Lung (tissue), 12 donors: ENCODE results near the gene TRPV5. TPM values are rescaled to one million over a fixed set of nuclear protein-coding genes. Genes with fewer than 3 reads are reported as not detected.

Source experiments
- ATAC-seq: fragments of 200-7000 bp; cut with Tn5 transposase; one replicate; pipeline ENCODE4 v1.9.1; 2020; ENCODE audit warnings: moderate number of reproducible peaks; ENCODE audit not compliant: insufficient read depth, low FRiP score
- DNase-seq, 3 donors: peaks; one replicate each; pipeline ENCODE4 v3.0.0-alpha.2; 2013 to 2017
- H3K27ac ChIP-seq, 2 donors: one replicate each; pipeline ENCODE4 v1.5.1; 2013; ENCODE audit warnings: mild to moderate bottlenecking in 2 of 2, moderate library complexity in 2 of 2, control low read depth in 1 of 2, inconsistent platforms in 1 of 2, low read depth in 1 of 2, low read length in 1 of 2
- H3K27me3 ChIP-seq, 3 donors: one replicate each; pipeline ENCODE4 v1.5.1; 2013; ENCODE audit warnings: low read length in 2 of 3; ENCODE audit not compliant: control insufficient read depth in 3 of 3, insufficient read depth in 3 of 3
- H3K36me3 ChIP-seq, 4 donors: one replicate each; pipeline ENCODE4 v1.5.1; 2013; ENCODE audit warnings: low read length in 4 of 4, mild to moderate bottlenecking in 1 of 4, moderate library complexity in 1 of 4; ENCODE audit not compliant: control insufficient read depth in 4 of 4, insufficient read depth in 4 of 4
- H3K4me1 ChIP-seq, 5 donors: one replicate each; pipeline ENCODE4 v1.5.1; 2013; ENCODE audit warnings: low read length in 5 of 5, mild to moderate bottlenecking in 2 of 5, moderate library complexity in 1 of 5; ENCODE audit not compliant: control insufficient read depth in 5 of 5, insufficient read depth in 5 of 5
- H3K4me3 ChIP-seq: one replicate; pipeline ENCODE4 v1.5.1; 2013; ENCODE audit warnings: mild to moderate bottlenecking, control low read depth, moderate library complexity
- H3K9ac ChIP-seq, 2 donors: one replicate each; pipeline ENCODE4 v1.5.1; 2013; ENCODE audit warnings: low read length in 2 of 2, control low read depth in 1 of 2; ENCODE audit not compliant: insufficient read depth in 1 of 2
- H3K9me3 ChIP-seq, 4 donors: one replicate each; pipeline ENCODE4 v1.5.1; 2013; ENCODE audit warnings: low read length in 3 of 4, mild to moderate bottlenecking in 1 of 4, moderate library complexity in 1 of 4; ENCODE audit not compliant: control insufficient read depth in 4 of 4, insufficient read depth in 3 of 4
- CTCF ChIP-seq: IDR thresholded peaks from 2 replicates; pipeline ENCODE4 v1.5.1; 2012; ENCODE audit warnings: mild to moderate bottlenecking; ENCODE audit errors: control extremely low read depth, extremely low read depth
- WGBS, 2 donors: extraction: QIAGEN DNeasy Blood & Tissue Kit; methylation state at CpG; one replicate each; pipeline ENCODE4 v1.1.7; 2013; 5-methylcytosine and 5-hydroxymethylcytosine counted together
- polyA plus RNA-seq, 2 donors: library from polyadenylated mRNA; stranded (reverse); fragments of 200-250 nt; gene quantifications; one replicate each; pipeline ENCODE4 v1.2.1, GENCODE V29; 2013
- total RNA-seq, 2 donors: library from RNA; depleted of rRNA in 1 of 2; stranded (reverse); fragments of >200 nt in 1 of 2; gene quantifications; one replicate each; pipeline ENCODE4 v1.2.1, GENCODE V29; 2014 to 2021
- donor health status: control.
- donor health status: control.
- donor health status: Bipolar disorder and iron deficiency.
- donor health status: healthy.
- donor health status: DM: yes; HTN: yes; CAD: no.

The TRPV5 gene
- total and polyA plus RNA-seq, 4 donors = 0.05 TPM; not detected in 3

- Histone ChIP-seq H3K4me3 (no peak overlapping the region), H3K27me3 (no peaks in the 10 kb centered on the region), H3K9ac (no peak overlapping the region), H3K27ac (no peak overlapping the region), H3K4me1 (no peaks in the 10 kb centered on the region), H3K36me3 (no peaks in the 10 kb centered on the region), H3K9me3 (peaks cover 0 to 15% (median 4%) of the 10 kb centered on the region in 4 donors)
- TF ChIP-seq CTCF = no peak
- ATAC-seq (no peak), DNase-seq (no peak)
Observed at GRCh38 chr7:142954680-142955268, 21.2 kb upstream of the TRPV5 start.

- Histone ChIP-seq H3K4me1 (no peaks in the 10 kb centered on the region), H3K4me3 (no peak overlapping the region), H3K27ac (no peak overlapping the region), H3K9me3 (peaks cover 0 to 12% (median 2%) of the 10 kb centered on the region in 4 donors), H3K9ac (no peak overlapping the region), H3K27me3 (no peaks in the 10 kb centered on the region), H3K36me3 (no peaks in the 10 kb centered on the region)
- DNase-seq = no peak
- TF ChIP-seq CTCF = no peak
- ATAC-seq = no peak
Observed at GRCh38 chr7:142950235-142950634, 16.7 kb upstream of the TRPV5 start.

- Histone ChIP-seq H3K4me1 (no peaks in the 10 kb centered on the region), H3K36me3 (no peaks in the 10 kb centered on the region), H3K27me3 (no peaks in the 10 kb centered on the region), H3K9ac (no peak overlapping the region), H3K27ac (no peak overlapping the region), H3K9me3 (peaks cover 0 to under 1% (median 0%) of the 10 kb centered on the region in 4 donors), H3K4me3 (no peak overlapping the region)
- TF ChIP-seq CTCF = no peak
- DNase-seq (no peak), ATAC-seq (no peak)
- 95 to 96% methylated on average over 4 of the region's 4 CpGs for WGBS, 2 donors
Observed at GRCh38 chr7:142948603-142949002, 15.1 kb upstream of the TRPV5 start.

- Histone ChIP-seq H3K4me1 (peaks cover 0 to 14% (median 5%) of the 10 kb centered on the region in 5 donors), H3K36me3 (no peaks in the 10 kb centered on the region), H3K9ac (no peak overlapping the region), H3K27ac (no peak overlapping the region), H3K27me3 (no peaks in the 10 kb centered on the region), H3K4me3 (no peak overlapping the region), H3K9me3 (no peaks in the 10 kb centered on the region)
- 73 to 81% methylated on average over 3 of the region's 3 CpGs for WGBS, 2 donors
- ATAC-seq = no peak
- no peak for TF ChIP-seq CTCF
- no peak for DNase-seq
Observed at GRCh38 chr7:142945001-142945400, 11.5 kb upstream of the TRPV5 start.
